ENCODE data around the gene MCM6.
"Not testable (repeated sequence)": the region's sequence is repeated elsewhere in the genome, so short reads cannot be mapped to it uniquely, and the experiment has no call there.

The MCM6 gene

DNA sequence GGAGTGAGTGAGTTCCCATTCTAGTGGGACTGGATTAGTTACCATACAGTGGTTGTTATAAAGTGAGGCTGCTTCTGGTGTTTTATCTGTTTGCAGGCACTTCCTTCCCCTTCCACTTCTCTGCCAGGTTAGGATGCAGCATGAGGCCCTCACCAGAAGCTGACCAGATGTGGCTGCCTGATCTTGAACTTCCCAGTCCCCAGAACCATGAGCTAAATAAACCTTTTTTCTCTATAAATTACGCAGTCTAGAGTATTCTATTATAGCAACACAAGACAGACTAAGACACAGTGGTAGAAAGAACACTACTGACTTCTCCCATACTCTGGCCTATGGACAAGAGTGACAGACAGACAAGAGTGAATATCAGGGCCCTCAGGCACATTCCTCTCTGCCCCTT is 53.4 kb downstream of the MCM6 start:
- in situ Hi-C loops (cut with HindIII; ENCODE audit: low sequenced_read_pairs): no loop called here

DNA sequence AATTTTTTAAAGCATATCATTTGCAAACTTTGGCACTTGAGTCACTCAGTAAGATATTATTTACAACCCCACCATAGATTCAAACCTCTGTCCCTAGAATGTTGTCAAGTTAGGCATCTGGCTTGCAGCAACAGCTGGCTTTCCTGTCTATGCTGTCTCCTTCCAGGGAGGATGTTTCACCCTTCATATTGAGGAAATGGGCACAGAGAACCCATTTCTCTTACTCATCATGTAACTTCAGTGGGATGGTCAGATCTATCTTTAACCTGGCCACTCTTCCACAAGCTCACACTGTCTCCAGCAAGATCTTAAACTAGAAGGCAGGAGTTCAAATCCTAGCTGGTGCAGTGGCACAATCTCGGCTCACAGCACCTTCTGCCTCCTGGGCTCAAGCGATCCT is 55.1 kb downstream of the MCM6 start:
- in situ Hi-C loops (cut with HindIII; ENCODE audit: low sequenced_read_pairs): no loop called here

DNA sequence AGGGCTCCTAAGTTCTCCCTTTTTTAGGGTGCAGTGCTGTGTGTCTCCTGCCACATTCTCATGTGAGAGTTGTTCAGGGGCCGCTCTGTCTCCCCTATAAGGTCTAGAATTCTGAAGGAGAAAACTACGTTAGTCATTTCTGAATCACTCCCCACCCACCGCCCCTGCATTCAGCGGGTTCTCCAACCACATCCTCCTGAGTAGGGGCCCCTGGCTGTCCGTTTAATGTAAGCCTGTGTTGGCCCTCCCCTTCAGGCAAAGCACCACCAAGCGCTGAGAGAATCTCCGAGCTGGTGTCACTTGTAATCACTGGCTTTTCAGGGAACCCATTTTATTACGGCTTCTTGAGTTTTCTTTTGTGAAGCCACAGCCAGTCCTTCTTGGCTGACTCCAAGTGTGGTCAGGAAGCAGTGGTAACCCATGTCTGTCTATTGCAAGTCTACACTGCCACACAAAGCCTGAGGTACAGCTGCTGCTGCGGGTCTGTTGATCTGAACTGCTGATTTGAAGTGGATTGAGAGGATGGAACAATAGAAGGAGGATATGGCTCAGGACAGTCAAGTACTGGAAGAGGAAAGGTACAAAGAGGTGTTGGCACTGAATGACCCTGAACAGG is 56.1 kb downstream of the MCM6 start:
- in situ Hi-C loops (cut with HindIII; ENCODE audit: low sequenced_read_pairs): no loop called here

DNA sequence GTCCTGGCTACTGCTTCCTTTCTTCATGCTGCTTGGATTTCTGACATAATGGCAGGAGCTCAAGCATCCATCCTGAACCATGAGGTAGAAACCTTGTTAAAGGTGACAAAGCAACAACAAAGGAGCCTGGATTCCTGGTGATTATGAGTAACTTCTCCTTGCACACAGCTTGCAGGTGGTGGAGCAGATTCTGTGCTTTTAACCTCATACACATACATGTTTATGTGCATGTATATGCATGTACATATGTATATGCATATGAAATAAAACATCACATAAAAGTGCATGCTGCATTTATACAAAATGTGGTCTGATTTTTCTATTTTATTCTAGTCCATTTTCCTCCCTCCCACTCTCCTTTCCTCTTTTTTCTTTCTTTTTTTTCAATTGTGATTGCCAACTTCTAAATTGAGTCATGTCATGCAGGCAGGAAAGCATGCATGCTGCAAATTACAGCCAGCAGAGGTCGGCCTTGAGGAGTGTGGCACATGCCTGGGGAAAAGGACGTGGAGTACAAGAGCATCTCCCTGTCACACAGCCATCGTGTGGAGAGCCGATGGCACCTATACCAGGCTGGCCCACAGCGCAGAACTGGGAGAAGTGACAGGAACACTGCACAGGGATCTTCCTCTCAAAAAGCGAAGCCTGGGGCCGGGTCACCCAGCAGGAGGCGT is 57.2 kb downstream of the MCM6 start:
- in situ Hi-C loops (cut with HindIII; ENCODE audit: low sequenced_read_pairs): no loop called here

DNA sequence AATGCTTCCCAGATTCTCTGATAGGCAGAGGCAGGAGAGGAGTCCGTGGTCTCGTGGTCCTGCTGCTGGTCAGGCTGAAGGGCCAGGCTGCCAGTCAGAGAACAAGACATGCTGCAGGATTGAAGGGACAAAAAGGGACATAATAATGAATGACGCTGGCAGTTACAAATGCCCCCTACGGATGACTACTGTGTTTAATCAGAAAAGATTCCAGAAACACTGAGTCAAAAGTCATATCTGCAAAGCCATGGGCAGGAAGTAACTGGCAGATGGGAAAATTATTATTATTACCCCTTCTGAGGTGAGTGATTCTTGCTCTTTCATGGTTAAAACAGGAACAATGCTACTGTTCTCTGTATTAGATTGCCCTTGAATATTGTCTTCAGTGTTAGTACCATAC is 58.3 kb downstream of the MCM6 start:
- in situ Hi-C loops (cut with HindIII; ENCODE audit: low sequenced_read_pairs): no loop called here

DNA sequence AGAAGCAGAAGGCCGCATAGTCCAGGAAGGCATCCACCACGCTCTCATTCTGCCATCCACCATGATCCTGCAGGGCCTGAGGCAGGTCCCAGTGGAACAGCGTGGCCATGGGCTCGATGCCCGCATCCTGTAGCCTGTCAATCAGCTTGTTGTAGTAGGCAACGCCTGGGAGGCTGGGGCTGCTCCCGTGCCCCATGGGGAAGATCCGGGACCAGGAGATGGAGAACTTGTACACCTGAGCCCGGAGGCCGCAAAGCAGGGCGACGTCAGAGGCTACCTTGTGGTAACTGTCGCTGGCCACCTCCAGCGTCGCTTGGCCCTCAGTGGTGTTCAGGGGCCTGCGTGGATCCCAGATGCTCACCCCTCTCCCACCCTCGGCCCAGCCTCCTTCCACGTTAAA is 58.8 kb downstream of the MCM6 start:
- in situ Hi-C loops (cut with HindIII; ENCODE audit: low sequenced_read_pairs): no loop called here

DNA sequence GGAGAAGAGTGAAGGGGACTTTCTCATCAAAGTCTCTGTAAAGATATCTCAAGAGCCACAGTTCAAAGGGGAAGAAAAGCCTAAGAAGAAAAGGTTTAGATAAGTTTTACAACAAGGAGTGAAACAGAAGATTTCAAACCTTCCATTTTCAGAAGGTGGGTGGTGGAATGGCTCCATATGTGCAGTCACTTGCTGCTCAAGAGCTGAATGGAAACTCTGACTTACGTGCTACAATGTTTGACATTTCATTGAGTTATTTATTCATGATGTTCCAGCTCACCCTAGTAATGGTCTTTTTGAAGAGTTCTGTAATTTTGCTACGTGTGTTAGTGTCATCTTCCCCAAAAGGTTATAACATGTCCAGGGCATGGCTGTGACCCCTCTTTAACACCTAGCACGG is 61.0 kb downstream of the MCM6 start:
- in situ Hi-C loops (cut with HindIII; ENCODE audit: low sequenced_read_pairs): no loop called here

DNA sequence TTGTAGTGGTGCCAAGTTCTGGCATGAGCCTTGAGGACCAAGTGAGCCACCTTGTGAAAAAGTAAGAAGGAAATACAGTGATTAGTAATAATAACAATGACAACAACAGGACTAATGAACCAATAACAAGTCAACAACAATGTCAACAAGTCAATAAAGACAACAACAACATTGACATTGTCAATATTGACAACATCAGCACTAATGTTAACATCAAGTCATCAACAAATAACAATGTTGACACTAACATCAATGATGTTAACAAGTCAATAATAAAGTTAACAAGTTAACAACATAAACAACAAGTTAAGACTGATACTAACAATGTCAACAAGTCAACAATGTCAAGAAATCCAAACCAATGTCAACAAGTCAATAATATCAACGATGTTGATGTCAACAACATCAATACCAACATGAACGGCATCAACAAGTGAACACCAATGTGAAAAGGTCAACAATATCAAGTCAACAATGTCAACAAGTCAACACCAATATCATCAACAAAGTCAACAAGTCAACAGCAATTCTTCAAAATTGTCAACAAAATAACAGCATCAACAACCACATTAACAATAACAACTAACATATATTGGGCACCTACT is 63.2 kb downstream of the MCM6 start:
- in situ Hi-C loops (cut with HindIII; ENCODE audit: low sequenced_read_pairs): no loop called here

DNA sequence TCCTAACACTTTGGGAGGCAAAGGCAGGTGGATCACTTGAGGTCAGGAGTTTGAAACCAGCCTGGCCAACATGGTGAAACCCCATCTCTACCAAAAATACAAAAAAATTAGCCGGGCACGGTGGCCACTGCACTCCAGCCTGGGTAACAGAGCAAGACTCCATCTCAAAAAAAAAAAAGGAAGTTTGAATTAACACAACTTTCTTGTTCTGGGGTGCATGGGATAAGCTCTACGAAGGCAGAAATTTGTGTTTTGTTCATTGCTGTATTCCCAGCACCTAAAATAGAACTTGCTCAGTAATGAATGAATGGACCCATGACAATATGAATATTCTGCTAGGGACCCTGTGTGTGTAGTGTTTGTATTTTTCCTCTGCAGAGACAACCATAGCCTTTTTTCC is 68.4 kb downstream of the MCM6 start:
- in situ Hi-C loops (cut with HindIII; ENCODE audit: low sequenced_read_pairs): not testable (repeated sequence)

DNA sequence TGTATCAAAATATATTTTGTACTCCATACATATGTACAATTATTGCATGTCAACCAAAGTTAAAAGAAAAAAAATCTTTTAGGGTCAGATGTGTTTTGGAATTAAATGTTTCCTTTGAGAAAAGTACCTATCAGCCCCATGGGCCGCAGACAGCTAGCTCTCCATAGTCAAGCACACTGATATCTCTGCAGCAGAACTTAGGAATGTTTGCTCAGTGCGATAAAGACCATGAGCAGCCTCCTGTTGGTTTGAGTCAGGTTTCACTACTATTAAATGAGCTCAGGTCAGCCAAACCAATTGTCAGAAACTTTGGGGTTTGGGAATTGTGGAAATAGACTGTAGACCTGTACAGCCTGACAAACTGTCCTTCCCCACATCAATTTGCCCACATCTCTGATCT is 73.0 kb downstream of the MCM6 start:
- in situ Hi-C loops (cut with HindIII; ENCODE audit: low sequenced_read_pairs): no loop called here

DNA sequence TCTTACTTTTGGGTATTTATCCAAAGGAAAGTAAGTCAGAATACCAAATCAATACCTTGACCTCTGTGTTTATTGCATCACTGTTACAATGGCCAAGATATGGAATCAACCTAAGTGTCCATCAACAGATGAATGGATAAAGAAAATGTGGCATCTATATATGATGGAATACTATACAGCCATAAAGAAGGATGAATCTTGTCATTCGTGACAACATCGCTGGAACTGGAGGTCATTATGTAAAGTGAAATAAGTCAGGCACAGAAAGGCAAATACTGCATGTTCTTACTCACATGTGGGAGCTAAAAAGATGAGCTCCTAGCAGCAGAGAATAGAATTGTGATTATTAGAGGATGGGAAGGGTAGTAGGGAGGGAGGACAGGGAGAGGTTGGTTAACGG is 73.9 kb downstream of the MCM6 start:
- in situ Hi-C loops (cut with HindIII; ENCODE audit: low sequenced_read_pairs): no loop called here

DNA sequence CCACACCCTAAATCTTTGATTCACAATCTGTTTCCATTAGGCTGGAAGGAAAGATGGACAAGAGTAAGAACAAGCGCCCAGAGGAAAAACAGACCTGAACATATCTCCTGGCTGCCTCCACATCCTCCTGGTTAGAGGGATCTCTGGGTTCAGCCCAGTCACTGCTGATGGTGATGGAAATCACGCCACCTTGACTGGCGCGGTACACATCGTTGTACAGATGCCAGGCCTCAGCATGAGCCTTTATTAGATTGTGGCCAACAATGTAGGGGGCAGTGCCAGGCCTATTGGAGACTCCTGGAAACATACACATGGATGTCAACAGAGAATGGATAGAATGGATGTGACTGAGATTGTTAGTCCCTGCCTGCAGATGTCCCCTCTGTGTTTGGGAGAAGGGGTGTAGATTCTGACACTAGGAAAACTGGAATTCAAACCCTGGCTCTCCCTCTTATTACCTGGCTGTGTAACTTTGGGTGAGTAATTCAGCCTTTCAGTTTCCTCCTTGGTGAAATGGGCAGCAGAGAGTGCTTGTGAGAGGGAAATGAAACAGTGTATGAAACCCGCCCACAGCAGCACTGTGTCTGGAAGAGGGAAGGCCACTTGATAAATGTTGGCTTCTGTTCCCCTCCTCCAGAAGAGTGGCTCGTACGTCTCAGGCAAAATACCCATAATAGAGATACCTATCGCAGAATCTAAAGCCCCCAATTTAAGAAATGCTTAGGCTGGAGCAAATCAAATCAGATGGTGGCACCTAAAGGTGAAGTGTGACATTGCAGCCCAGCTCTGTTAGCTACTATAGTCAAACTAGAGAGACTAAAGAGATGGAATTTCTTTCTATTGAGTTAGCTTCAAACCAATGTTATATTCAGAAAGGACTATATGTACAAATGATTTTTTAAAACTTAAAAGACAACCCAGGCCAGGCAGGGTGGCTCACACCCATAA is 75.5 kb downstream of the MCM6 start:
- in situ Hi-C loops (cut with HindIII; ENCODE audit: low sequenced_read_pairs): no loop called here

DNA sequence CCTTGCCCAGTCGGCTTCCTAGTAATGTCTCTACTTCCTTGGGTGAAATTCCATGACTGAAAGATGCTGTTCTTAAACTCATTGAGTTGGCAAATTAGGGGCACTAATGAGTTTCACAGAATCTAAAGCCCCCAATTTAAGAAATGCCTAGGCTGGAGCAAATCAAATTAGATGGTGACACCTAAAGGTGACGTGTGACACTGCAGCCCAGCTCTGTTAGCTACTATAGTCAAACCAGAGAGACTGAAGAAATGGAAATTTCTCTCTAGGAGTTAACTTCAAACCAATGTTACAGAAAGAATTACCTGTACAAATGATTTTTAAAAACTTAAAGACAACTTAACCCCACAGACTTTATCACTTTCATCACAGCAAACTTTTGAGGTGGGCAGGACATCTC is 76.5 kb downstream of the MCM6 start:
- in situ Hi-C loops (cut with HindIII; ENCODE audit: low sequenced_read_pairs): no loop called here

DNA sequence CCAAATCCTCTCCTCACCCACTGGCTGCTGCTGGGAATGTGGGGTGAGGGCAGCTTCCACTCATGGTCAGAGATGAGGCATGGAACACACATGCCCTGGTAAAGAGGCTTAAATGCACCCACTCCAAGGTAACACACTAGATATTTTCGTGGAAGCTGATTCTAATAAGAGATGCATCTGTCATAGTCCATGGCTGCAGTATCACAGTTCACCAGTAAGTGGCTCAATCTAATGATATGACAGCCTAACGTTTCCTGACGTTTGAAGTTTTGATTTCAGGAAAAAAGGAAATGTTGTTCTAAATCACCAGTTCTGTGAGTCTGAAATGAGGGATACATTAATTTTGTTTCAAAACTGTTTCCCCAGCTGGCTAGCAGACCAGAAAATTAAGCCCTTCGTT is 77.5 kb downstream of the MCM6 start:
- in situ Hi-C loops (cut with HindIII; ENCODE audit: low sequenced_read_pairs): no loop called here

DNA sequence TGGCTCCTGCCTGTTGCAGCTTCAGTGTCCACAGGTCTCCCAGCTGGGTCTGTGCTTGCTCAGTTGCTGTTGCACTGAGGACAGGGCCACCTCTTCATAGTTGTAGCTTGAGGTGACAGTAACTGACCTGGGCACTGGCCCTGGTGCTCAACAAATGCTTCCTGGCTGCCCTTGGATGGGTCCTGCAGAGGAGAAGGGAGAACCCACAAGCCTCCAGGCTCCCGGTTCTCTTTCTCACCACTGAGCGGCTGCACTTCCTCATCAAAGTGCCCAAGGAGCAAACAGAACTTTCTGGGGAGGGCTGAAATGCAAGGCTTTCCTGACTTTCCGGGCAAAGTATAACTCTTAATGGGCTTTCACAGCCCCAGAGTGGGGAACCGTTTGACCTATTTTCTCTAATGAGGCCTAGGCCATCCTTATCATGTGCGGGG is 78.0 kb downstream of the MCM6 start:
- in situ Hi-C loops (cut with HindIII; ENCODE audit: low sequenced_read_pairs): no loop called here

DNA sequence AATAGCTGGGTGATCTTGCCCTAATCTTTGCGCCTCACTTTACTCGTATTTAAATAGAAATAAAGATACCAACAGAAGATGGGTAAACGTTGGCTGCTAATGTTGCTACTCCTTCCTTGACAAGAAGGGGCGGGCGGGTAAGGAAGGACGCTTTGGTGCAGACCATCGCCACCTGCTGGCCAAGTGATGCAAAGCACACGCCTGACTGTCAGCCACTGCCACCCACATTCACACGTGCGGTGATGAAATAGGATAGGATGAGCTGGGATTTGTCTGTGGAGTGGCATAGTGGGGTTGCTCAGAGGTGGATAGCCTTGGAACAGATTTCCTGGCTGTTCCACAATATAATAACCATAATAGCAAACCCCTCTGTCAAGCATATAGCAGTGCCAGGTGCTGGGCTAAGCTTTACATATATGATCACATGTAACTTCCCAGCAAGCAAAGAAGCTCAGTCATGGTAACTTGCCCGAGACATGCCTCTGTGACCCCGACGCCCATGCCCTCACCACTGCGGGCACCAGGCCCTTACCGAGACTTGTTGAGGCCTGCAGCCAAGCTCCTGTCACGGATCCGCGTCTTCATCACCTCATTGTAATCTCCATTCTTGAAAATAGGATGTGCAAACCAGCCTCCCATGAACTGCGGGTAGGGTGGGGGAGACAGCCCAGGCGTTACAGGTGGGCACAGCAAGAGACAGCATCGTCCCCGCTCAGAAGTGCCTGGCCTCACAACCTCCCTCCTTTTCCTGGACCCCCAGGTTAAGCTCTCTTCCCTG is 78.6 kb downstream of the MCM6 start:
- in situ Hi-C loops (cut with HindIII; ENCODE audit: low sequenced_read_pairs): no loop called here

DNA sequence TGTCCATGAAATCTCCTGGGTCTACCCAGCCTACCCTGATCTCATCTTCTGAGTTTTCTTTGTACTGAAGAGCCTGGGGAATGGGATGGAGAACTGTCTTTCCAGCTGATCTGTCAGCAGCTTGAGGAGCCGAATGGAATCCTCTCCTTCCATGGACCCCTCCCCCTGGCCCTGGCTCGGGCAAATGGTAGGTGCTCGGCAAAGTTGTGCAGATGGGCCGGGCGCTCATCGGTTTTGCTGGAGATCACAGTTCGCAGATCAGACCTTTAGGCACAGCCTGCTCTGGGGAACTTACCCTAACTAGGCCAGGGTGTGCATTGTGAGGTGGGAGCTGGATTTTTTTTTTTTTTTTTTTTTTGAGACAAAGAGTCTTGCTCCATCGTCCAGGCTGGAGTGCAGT is 79.6 kb downstream of the MCM6 start:
- in situ Hi-C loops (cut with HindIII; ENCODE audit: low sequenced_read_pairs): no loop called here

DNA sequence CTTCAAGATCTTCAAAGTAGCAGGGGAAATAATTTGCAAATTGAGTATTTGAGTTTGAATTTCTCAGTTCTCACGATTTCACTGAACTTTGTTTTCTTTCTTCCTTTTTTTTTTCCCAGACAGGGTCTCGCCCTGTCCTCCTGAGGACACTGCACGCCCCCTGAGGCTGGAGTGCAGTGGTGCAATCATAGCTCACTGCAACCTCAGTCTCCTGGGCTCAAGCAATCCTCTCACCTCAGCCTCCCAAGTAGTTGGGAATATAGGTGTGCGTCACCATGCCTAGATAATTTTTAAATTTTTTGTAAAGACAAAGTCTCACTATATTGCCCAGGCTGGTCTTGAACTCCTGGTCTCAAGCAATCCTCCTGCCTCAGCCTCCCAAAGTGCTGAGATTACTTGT is 80.6 kb downstream of the MCM6 start:
- in situ Hi-C loops (cut with HindIII; ENCODE audit: low sequenced_read_pairs): not testable (repeated sequence)

DNA sequence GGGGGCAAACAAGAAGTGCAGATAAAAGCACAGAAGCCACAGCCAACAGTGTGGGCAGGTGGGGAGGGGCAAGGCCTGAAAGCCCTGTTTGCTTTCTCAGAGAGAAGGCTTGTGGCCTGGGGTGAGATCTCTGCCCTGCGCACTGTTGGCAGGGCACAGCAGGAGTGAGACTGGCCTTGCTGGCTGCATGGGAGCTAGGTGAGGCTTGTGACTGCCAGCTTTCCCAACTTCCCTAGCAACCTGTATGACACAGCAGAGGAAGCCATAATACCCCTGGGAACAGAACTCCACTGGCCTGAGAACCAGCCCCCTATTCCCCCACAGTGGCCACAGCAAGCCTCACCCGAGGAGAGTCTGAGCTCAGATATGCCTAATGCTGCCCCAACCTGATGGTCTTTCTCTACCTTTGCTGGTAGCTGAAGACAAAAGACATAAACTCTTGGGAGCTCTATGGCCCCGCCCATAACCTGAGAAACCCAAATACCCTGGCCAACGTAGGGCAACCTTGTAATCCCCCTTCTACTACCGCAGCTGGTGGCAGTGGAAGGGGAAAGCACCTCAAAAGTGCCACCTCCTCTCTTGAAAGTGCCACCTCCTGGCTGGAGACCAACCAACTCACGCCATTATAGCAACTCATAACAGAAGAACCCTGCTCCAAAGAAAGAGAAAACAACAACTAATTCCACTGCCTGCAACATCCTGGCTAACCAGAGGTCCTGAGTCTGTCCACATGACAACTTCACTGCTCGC is 83.7 kb downstream of the MCM6 start:
- in situ Hi-C loops (cut with HindIII; ENCODE audit: low sequenced_read_pairs): no loop called here

Measured in DLD1 (cell line).